ENCODE results near the gene SNRNP200.

GRCh38 chr2:96317584-96317997, 12.2 kb upstream of the SNRNP200 start:
- no peak for TF ChIP-seq POLR2A (IDR thresholded peaks at IDR 0.05)
- TF ChIP-seq, protein P1, sequence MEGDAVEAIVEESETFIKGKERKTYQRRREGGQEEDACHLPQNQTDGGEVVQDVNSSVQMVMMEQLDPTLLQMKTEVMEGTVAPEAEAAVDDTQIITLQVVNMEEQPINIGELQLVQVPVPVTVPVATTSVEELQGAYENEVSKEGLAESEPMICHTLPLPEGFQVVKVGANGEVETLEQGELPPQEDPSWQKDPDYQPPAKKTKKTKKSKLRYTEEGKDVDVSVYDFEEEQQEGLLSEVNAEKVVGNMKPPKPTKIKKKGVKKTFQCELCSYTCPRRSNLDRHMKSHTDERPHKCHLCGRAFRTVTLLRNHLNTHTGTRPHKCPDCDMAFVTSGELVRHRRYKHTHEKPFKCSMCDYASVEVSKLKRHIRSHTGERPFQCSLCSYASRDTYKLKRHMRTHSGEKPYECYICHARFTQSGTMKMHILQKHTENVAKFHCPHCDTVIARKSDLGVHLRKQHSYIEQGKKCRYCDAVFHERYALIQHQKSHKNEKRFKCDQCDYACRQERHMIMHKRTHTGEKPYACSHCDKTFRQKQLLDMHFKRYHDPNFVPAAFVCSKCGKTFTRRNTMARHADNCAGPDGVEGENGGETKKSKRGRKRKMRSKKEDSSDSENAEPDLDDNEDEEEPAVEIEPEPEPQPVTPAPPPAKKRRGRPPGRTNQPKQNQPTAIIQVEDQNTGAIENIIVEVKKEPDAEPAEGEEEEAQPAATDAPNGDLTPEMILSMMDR (IDR thresholded peaks at IDR 0.05), result no peak
